Adrenal gland (tissue), 12 donors: ENCODE data around the gene CLSTN1. TPM values are rescaled to one million over a fixed set of nuclear protein-coding genes. Genes with fewer than 3 reads are reported as not detected.
A peak's percentile ranks its signal among the peaks of the same experiment; 100 is the strongest.

Source experiments
- DNase-seq, 7 donors: peaks; one replicate each; pipeline ENCODE4 v3.0.0-alpha.2; 2019 to 2020
- H3K27ac ChIP-seq, 5 donors: fragments of 200-600 bp; sonication (generic) in 4 of 5; 1 replicate in 3 of 5; 2 replicates in 2 of 5; pipeline versions ENCODE4 v1.5.1 to v1.8.0; 2016 to 2020; ENCODE audit warnings: mild to moderate bottlenecking in 1 of 5
- H3K27me3 ChIP-seq: fragments of 200-600 bp; 2 replicates; pipeline ENCODE4 v1.8.0; 2021
- H3K36me3 ChIP-seq, 2 donors: fragments of 200-600 bp; replicated peaks in 1 of 2; 1 replicate in 1 of 2; 2 replicates in 1 of 2; pipeline versions ENCODE4 v1.5.1 to v1.8.0; 2018 to 2022
- H3K4me1 ChIP-seq, 2 donors: fragments of 200-600 bp; replicated peaks in 1 of 2; 1 replicate in 1 of 2; 2 replicates in 1 of 2; pipeline versions ENCODE4 v1.5.1 to v1.8.0; 2018 to 2021
- H3K4me3 ChIP-seq, 4 donors: fragments of 200-600 bp; sonication (generic) in 3 of 4; one replicate each; pipeline ENCODE4 v1.5.1; 2016 to 2018
- H3K9me3 ChIP-seq, 3 donors: fragments of 200-600 bp; sonication (generic) in 1 of 3; replicated peaks in 1 of 3; 1 replicate in 2 of 3; 2 replicates in 1 of 3; pipeline versions ENCODE4 v1.5.1 to v1.8.0; 2016 to 2021
- POLR2A ChIP-seq, 2 donors: fragments of 450-650 bp; IDR thresholded peaks; one replicate each; pipeline ENCODE4 v1.6.1; 2017; ENCODE audit warnings: antibody characterized with exemption in 2 of 2, mild to moderate bottlenecking in 2 of 2, moderate library complexity in 1 of 2
- WGBS, 4 donors: extraction: QIAGEN DNeasy Blood & Tissue Kit in 2 of 4; methylation state at CpG; one replicate each; pipeline versions ENCODE4 v1.1.5 to v1.1.7; 2013 to 2017; 5-methylcytosine and 5-hydroxymethylcytosine counted together
- intact Hi-C, 2 donors: fragments of 100-400 bp; cut with DNase I; formaldehyde crosslinking; loops; one replicate each; pipeline versions ENCODE4 v1.14.1 to v1.15.0; 2022 to 2023
- polyA plus RNA-seq, 3 donors: library from polyadenylated mRNA; stranded (reverse); fragments of 200-250 nt in 2 of 3; fragments of 350-450 nt in 1 of 3; fragmentation: Illumina TruSeq in 1 of 3; extraction: RNeasy Lipid Tissue Mini Kit (QIAGEN cat#74804) in 1 of 3; gene quantifications; one replicate each; pipeline ENCODE4 v1.2.3, GENCODE V29; 2013 to 2014
- total RNA-seq, 9 donors: library from RNA; depleted of rRNA in 4 of 9; stranded (reverse); fragments of >200 nt in 4 of 9; fragments of 120-200 nt in 1 of 9; fragmentation: NEBNext Ultra II Directional in 1 of 9; extraction: Animal tissue kit (Norgen Biotek cat#: 25700) in 1 of 9; gene quantifications; one replicate each; pipeline versions ENCODE4 v1.1.0 to v1.2.4, GENCODE V29; 2013 to 2023
- TF ChIP-seq, protein P1 (sequence below), 6 experiments: fragments of 450-650 bp in 4 of 6; fragments of 200-600 bp in 2 of 6; sonication (generic) in 1 of 6; IDR thresholded peaks; 1 replicate in 5 of 6; 2 replicates in 1 of 6; pipeline versions ENCODE4 v1.5.1 to v1.8.0; 2016 to 2021; ENCODE audit warnings: antibody characterized with exemption in 6 of 6, mild to moderate bottlenecking in 2 of 6, moderate library complexity in 1 of 6
- donor health status: healthy with polysubstance abuse.
- donor health status: Bipolar disorder and iron deficiency.
- donor health status: DM: yes; HTN: yes; CAD: no.
- donor health status: DM: no; HTN: no; CAD: no.
- donor health status: DM: no; HTN: no; CAD: no.
- donor health status: DM: yes; HTN: yes; CAD: no.

CLSTN1 gene
- total and polyA plus RNA-seq, 12 donors: 48.8 to 106 (median 77.9) TPM

DNA sequence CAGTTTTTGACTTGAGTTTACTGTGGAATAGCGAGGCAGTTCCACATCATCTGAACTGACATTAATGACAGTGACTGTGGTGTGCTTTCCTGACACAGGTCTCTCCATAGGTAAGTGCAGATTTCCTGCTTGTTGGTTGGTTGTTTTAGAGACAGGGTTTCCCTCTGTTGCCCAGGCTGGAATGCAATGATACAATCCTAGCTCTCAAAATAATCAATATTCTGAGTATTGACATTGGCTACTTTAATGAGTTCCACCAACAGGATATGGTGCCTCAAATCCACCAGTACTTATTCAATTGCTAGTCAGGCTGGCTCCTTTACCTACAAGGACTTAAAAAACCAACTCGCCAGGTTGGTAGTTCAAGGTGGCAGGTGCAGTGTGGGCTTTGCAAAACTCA lies 63.8 kb downstream of the CLSTN1 start:
- H3K27ac ChIP-seq: no peak overlapping the region
- 94 to 96% (median 95%) methylated on average over 2 of the region's 2 CpGs for WGBS, 4 donors
- TF ChIP-seq, protein P1, sequence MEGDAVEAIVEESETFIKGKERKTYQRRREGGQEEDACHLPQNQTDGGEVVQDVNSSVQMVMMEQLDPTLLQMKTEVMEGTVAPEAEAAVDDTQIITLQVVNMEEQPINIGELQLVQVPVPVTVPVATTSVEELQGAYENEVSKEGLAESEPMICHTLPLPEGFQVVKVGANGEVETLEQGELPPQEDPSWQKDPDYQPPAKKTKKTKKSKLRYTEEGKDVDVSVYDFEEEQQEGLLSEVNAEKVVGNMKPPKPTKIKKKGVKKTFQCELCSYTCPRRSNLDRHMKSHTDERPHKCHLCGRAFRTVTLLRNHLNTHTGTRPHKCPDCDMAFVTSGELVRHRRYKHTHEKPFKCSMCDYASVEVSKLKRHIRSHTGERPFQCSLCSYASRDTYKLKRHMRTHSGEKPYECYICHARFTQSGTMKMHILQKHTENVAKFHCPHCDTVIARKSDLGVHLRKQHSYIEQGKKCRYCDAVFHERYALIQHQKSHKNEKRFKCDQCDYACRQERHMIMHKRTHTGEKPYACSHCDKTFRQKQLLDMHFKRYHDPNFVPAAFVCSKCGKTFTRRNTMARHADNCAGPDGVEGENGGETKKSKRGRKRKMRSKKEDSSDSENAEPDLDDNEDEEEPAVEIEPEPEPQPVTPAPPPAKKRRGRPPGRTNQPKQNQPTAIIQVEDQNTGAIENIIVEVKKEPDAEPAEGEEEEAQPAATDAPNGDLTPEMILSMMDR (IDR thresholded peaks at IDR 0.05): no peak
- TF ChIP-seq POLR2A (IDR thresholded peaks at IDR 0.05): no peak
- H3K36me3 ChIP-seq: no peaks in the 10 kb centered on the region
- no peak for DNase-seq
- intact Hi-C loops: no loop called here
- no peak overlapping the region for H3K4me3 ChIP-seq
- H3K9me3 ChIP-seq: no peaks in the 10 kb centered on the region
- no peaks in the 10 kb centered on the region for H3K27me3 ChIP-seq
- no peaks in the 10 kb centered on the region for H3K4me1 ChIP-seq

DNA sequence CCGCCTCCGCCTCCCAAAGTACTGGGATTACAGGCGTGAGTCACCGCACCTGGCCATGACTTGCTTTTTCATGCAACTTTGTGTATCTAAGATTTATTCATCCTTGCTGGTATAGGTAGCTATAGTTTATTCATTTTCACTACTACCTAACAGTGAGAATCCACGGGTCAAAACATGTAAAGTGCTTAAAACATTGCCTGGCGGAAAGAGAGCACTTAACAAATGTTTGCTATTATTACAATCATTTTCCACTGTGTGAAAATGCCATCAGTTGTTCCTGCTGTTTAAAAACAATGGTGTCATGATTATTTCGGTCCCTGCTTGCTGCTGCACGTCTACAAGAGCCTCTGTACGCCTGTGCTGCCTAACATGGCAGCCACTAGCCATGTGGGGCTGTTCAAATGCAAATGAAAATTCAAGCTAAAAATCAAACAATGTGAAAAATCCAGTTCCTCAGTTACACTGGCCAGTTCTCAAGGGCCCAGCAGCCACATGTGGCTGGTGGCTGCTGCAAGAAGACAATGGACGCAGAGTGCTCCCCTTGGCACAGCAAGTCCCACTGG lies 65.1 kb downstream of the CLSTN1 start:
- Histone ChIP-seq H3K4me3 (no peak overlapping the region), H3K4me1 (no peaks in the 10 kb centered on the region), H3K9me3 (no peaks in the 10 kb centered on the region), H3K36me3 (no peaks in the 10 kb centered on the region), H3K27ac (no peak overlapping the region), H3K27me3 (no peaks in the 10 kb centered on the region)
- intact Hi-C loops: no loop called here
- 93 to 96% (median 96%) methylated on average over 10 of the region's 10 CpGs for WGBS, 4 donors
- TF ChIP-seq, protein P1 (IDR thresholded peaks at IDR 0.05): no peak
- no peak for TF ChIP-seq POLR2A (IDR thresholded peaks at IDR 0.05)
- DNase-seq: no peak

DNA sequence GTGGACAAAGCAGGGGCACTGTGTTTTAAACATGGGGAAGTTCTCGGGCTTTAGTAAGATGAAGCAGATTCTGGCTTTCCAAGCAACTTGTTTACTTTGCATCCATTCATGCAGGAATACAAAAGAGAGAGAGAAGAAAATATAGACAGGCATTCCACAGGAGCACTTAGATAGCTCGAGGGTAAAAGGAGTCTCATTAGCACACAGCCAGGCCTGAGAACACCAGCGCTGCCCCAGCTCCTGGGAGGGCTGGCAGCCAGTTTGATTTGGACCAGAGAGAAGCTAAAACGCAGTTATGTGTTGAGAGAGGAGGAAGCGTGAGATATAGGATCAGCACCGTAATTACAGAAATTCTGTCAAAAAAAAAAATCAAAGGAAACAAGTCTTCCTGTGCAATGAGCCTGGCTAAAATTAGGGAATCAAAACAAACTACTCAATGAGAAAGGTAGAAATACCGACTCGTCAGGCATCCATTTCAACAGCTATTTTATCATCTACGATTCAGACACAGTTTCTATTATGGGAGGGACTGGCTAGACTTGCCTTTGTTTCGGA lies 68.2 kb downstream of the CLSTN1 start:
- TF ChIP-seq, protein P1 (IDR thresholded peaks at IDR 0.05): no peak
- TF ChIP-seq POLR2A (IDR thresholded peaks at IDR 0.05): no peak
- Histone ChIP-seq H3K4me1 (peaks cover 0 to 7% of the 10 kb centered on the region in 2 donors), H3K36me3 (peaks cover 0 to 5% of the 10 kb centered on the region in 2 donors), H3K27me3 (no peaks in the 10 kb centered on the region), H3K4me3 (no peak overlapping the region), H3K9me3 (no peaks in the 10 kb centered on the region), H3K27ac (no peak overlapping the region)
- 67 to 73% (median 71%) methylated on average over 10 of the region's 10 CpGs for WGBS, 4 donors
- intact Hi-C loops: no loop called here
- no peak for DNase-seq

DNA sequence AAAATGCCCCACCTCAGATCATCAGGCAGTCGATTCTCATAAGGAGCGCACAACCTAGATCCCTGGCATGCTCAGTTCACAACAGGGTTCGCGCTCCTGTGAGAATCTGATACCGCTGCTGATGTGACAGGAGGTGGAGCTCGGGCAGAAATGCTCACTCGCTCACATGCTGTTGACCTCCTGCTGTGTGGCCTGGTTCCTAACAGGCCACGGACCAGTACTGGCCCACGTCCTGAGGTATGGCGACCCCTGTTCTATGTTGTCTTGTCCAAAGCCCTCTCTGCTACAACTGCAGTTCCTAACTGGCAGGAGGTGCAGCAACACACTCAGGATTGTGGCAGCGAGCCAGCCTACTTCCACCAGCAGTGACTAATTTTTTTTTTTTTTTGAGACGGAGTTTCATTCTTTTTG lies 70.6 kb downstream of the CLSTN1 start:
- DNase-seq: peak; percentile 74 to 93 (median 87)
- WGBS, 4 donors: 50 to 62% (median 54%) methylated on average over 10 to 12 of the region's 12 CpGs
- Histone ChIP-seq H3K27ac (peak overlapping the region in 1 of 5 donors; percentile 32), H3K27me3 (no peaks in the 10 kb centered on the region), H3K36me3 (peaks cover 0 to 23% of the 10 kb centered on the region in 2 donors), H3K9me3 (no peaks in the 10 kb centered on the region), H3K4me1 (peaks cover 0 to 7% of the 10 kb centered on the region in 2 donors), H3K4me3 (no peak overlapping the region)
- TF ChIP-seq POLR2A (IDR thresholded peaks at IDR 0.05): no peak
- TF ChIP-seq, protein P1 (IDR thresholded peaks at IDR 0.05): no peak
- intact Hi-C loops: no loop called here
